Hepatocyte (in vitro differentiated cells): ENCODE results near the gene AVEN. TPM values are rescaled to one million over a fixed set of nuclear protein-coding genes. Genes with fewer than 3 reads are reported as not detected.

Experiments used
- DNase-seq: peaks from one replicate; pipeline ENCODE4 v3.0.0-alpha.2; 2016; ENCODE audit warnings: low spot score
- H2AFZ ChIP-seq: fragments of 200-600 bp; sonication (generic); 2 replicates; pipeline ENCODE4 v1.6.0; 2016; ENCODE audit warnings: antibody characterized with exemption, mild to moderate bottlenecking
- H3K27ac ChIP-seq: fragments of 200-600 bp; sonication (generic); 2 replicates; pipeline ENCODE4 v1.5.1; 2016; ENCODE audit warnings: mild to moderate bottlenecking
- H3K27me3 ChIP-seq: fragments of 200-600 bp; sonication (generic); 2 replicates; pipeline ENCODE4 v1.6.1; 2016
- H3K36me3 ChIP-seq: fragments of 200-600 bp; sonication (generic); replicated peaks from 2 replicates; pipeline ENCODE4 v1.5.1; 2016; ENCODE audit warnings: low read depth; ENCODE audit not compliant: insufficient read depth
- H3K4me1 ChIP-seq: fragments of 200-600 bp; sonication (generic); 2 replicates; pipeline ENCODE4 v1.5.1; 2016; ENCODE audit warnings: mild to moderate bottlenecking, moderate library complexity; ENCODE audit not compliant: insufficient read depth
- H3K4me2 ChIP-seq: fragments of 200-600 bp; sonication (generic); 2 replicates; pipeline ENCODE4 v1.6.0; 2016
- H3K4me3 ChIP-seq: fragments of 200-600 bp; sonication (generic); 2 replicates; pipeline ENCODE4 v1.5.1; 2016; ENCODE audit warnings: mild to moderate bottlenecking
- H3K79me2 ChIP-seq: fragments of 200-600 bp; sonication (generic); 2 replicates; pipeline ENCODE4 v1.6.0; 2017; ENCODE audit warnings: mild to moderate bottlenecking
- H3K9me2 ChIP-seq: fragments of 200-600 bp; sonication (generic); replicated peaks from 2 replicates; pipeline ENCODE4 v1.6.0; 2017; ENCODE audit warnings: mild to moderate bottlenecking; ENCODE audit not compliant: insufficient read depth
- H3K9me3 ChIP-seq: fragments of 200-600 bp; sonication (generic); 2 replicates; pipeline ENCODE4 v1.5.1; 2016; ENCODE audit warnings: low read depth, mild to moderate bottlenecking
- H4K20me1 ChIP-seq: fragments of 200-600 bp; sonication (generic); 2 replicates; pipeline ENCODE4 v1.6.0; 2016; ENCODE audit warnings: mild to moderate bottlenecking; ENCODE audit not compliant: insufficient read depth, poor library complexity, severe bottlenecking
- EZH2 ChIP-seq: fragments of 200-600 bp; sonication (generic); IDR thresholded peaks from 2 replicates; pipeline ENCODE4 v1.6.1; 2016; ENCODE audit warnings: antibody characterized with exemption, mild to moderate bottlenecking, borderline replicate concordance
- EZH2phosphoT487 ChIP-seq: fragments of 200-600 bp; sonication (generic); IDR thresholded peaks from one replicate; pipeline ENCODE4 v1.6.1; 2018; ENCODE audit warnings: antibody characterized with exemption, mild to moderate bottlenecking, low read depth, moderate library complexity; ENCODE audit not compliant: unreplicated experiment, severe bottlenecking
- WGBS: methylation state at CpG from one replicate; pipeline ENCODE4 v1.1.6; 2016; ENCODE audit warnings: low lambda C conversion rate; ENCODE audit errors: missing lambda C conversion rate; 5-methylcytosine and 5-hydroxymethylcytosine counted together
- polyA plus RNA-seq: library from polyadenylated mRNA; unstranded; fragments of >200 nt; fragmentation: Nextera tagmentation; extraction: Ambion mirVana; gene quantifications from 2 replicates; pipeline ENCODE4 v1.2.1, GENCODE V29; 2016
- total RNA-seq: library from RNA; depleted of rRNA; stranded (reverse); fragments of >200 nt; gene quantifications from 2 replicates; pipeline ENCODE4 v1.2.3, GENCODE V29; 2014
- TF ChIP-seq, protein P1 (sequence below): fragments of 200-600 bp; sonication (generic); IDR thresholded peaks from 2 replicates; pipeline ENCODE4 v1.5.1; 2016; ENCODE audit warnings: antibody characterized with exemption, mild to moderate bottlenecking; ENCODE audit not compliant: poor library complexity

The AVEN gene
- total and polyA plus RNA-seq, 2 experiments from 2014 or later: 14.8 to 16.4 TPM

DNA sequence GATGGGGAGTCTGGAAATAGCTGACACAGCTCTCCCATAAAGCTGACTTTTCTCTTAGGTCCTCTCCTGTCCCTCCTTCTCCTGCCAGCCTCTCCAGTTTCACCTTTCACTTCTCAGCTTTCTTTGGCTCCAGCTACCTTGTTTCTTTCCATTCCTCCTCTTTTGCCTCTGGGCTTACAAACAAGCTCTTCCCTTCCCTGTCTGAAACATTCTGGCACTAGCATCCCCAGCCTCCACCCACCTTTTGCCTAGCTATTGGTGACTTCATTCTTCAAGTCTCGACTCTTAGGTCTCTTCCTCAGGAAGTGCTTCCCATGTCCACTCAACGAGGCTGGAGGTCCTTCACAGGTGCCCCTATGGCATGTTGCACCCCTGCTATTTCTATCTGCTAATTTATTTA, 20.5 kb upstream of the AVEN start:
- H3K27me3 ChIP-seq: no peaks in the 10 kb centered on the region
- H3K27ac ChIP-seq: no peak overlapping the region
- no peak overlapping the region for H3K4me3 ChIP-seq
- H4K20me1 ChIP-seq: no peaks in the 10 kb centered on the region
- H3K4me1 ChIP-seq: no peaks in the 10 kb centered on the region
- TF ChIP-seq, protein P1, sequence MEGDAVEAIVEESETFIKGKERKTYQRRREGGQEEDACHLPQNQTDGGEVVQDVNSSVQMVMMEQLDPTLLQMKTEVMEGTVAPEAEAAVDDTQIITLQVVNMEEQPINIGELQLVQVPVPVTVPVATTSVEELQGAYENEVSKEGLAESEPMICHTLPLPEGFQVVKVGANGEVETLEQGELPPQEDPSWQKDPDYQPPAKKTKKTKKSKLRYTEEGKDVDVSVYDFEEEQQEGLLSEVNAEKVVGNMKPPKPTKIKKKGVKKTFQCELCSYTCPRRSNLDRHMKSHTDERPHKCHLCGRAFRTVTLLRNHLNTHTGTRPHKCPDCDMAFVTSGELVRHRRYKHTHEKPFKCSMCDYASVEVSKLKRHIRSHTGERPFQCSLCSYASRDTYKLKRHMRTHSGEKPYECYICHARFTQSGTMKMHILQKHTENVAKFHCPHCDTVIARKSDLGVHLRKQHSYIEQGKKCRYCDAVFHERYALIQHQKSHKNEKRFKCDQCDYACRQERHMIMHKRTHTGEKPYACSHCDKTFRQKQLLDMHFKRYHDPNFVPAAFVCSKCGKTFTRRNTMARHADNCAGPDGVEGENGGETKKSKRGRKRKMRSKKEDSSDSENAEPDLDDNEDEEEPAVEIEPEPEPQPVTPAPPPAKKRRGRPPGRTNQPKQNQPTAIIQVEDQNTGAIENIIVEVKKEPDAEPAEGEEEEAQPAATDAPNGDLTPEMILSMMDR: no peak
- TF ChIP-seq EZH2phosphoT487 (no peak), EZH2 (no peak)
- H3K9me3 ChIP-seq: no peaks in the 10 kb centered on the region
- no peak overlapping the region for H3K4me2 ChIP-seq
- H3K79me2 ChIP-seq: no peaks in the 10 kb centered on the region
- no peaks in the 10 kb centered on the region for H3K9me2 ChIP-seq
- H2AFZ ChIP-seq: no peak overlapping the region
- DNase-seq: no peak
- no peaks in the 10 kb centered on the region for H3K36me3 ChIP-seq
- 67% methylated on average over 2 of the region's 2 CpGs for WGBS

- H2AFZ ChIP-seq: no peak overlapping the region
- no peaks in the 10 kb centered on the region for H3K4me1 ChIP-seq
- H3K4me2 ChIP-seq: no peak overlapping the region
- H3K9me2 ChIP-seq: no peaks in the 10 kb centered on the region
- H3K27me3 ChIP-seq: no peaks in the 10 kb centered on the region
- H4K20me1 ChIP-seq: no peaks in the 10 kb centered on the region
- no peaks in the 10 kb centered on the region for H3K9me3 ChIP-seq
- 90% methylated on average over 5 of the region's 5 CpGs for WGBS
- H3K4me3 ChIP-seq: no peak overlapping the region
- no peaks in the 10 kb centered on the region for H3K36me3 ChIP-seq
- TF ChIP-seq EZH2: no peak
- no peak for TF ChIP-seq EZH2phosphoT487
- TF ChIP-seq, protein P1: no peak
- H3K79me2 ChIP-seq: no peaks in the 10 kb centered on the region
- DNase-seq: no peak
- no peak overlapping the region for H3K27ac ChIP-seq
Measured at GRCh38 chr15:34056911-34057310, 17.9 kb upstream of the AVEN start.

GRCh38 chr15:34055868-34056595, 17.0 kb upstream of the AVEN start:
- Histone ChIP-seq H3K27ac (peak overlapping the region; percentile 22), H2AFZ (no peak overlapping the region), H3K4me1 (no peaks in the 10 kb centered on the region), H3K9me2 (no peaks in the 10 kb centered on the region), H3K27me3 (no peaks in the 10 kb centered on the region), H3K9me3 (peaks cover 1% of the 10 kb centered on the region), H3K79me2 (no peaks in the 10 kb centered on the region), H3K4me3 (no peak overlapping the region), H3K4me2 (no peak overlapping the region), H3K36me3 (no peaks in the 10 kb centered on the region), H4K20me1 (no peaks in the 10 kb centered on the region)
- 73% methylated on average over 3 of the region's 3 CpGs for WGBS
- TF ChIP-seq EZH2: no peak
- TF ChIP-seq, protein P1: no peak
- no peak for TF ChIP-seq EZH2phosphoT487
- no peak for DNase-seq
